Esophagus squamous epithelium (tissue), 5 donors: Measurements from ENCODE around the gene SLC28A2. TPM values are rescaled to one million over a fixed set of nuclear protein-coding genes. Genes with fewer than 3 reads are reported as not detected.
A peak's percentile ranks its signal among the peaks of the same experiment; 100 is the strongest.

Experiments used
- DNase-seq: peaks from one replicate; lab custom pipeline; 2025; lab: John Stamatoyannopoulos, UW
- H3K27ac ChIP-seq, 4 donors: fragments of 200-600 bp; sonication (generic); one replicate each; pipeline ENCODE4 v1.5.1; 2016 to 2019; ENCODE audit warnings: mild to moderate bottlenecking in 1 of 4
- H3K27me3 ChIP-seq, 4 donors: fragments of 200-600 bp; sonication (generic); 1 replicate in 3 of 4; 2 replicates in 1 of 4; pipeline versions ENCODE4 v1.5.1 to v1.6.0; 2017 to 2021; ENCODE audit warnings: antibody characterized with exemption in 1 of 4
- H3K36me3 ChIP-seq, 3 donors: fragments of 200-600 bp; sonication (generic); one replicate each; pipeline ENCODE4 v1.5.1; 2016 to 2019
- H3K4me1 ChIP-seq, 3 donors: fragments of 200-600 bp; sonication (generic); one replicate each; pipeline ENCODE4 v1.5.1; 2017 to 2019
- H3K4me3 ChIP-seq, 4 donors: fragments of 200-600 bp; sonication (generic); 1 replicate in 3 of 4; 2 replicates in 1 of 4; pipeline ENCODE4 v1.5.1; 2016 to 2019; ENCODE audit warnings: mild to moderate bottlenecking in 2 of 4, moderate library complexity in 1 of 4
- H3K9me3 ChIP-seq, 3 donors: fragments of 200-600 bp; sonication (generic); one replicate each; pipeline ENCODE4 v1.5.1; 2016 to 2019
- POLR2A ChIP-seq, 4 donors: fragments of 450-650 bp; IDR thresholded peaks; one replicate each; pipeline ENCODE4 v1.6.1; 2017; ENCODE audit warnings: antibody characterized with exemption in 4 of 4, mild to moderate bottlenecking in 4 of 4, moderate library complexity in 3 of 4
- whole genome bisulfite sequencing, 2 donors: methylation state at CpG; one replicate each; pipeline ENCODE4 v1.1.5; 2018; 5-methylcytosine and 5-hydroxymethylcytosine counted together
- intact Hi-C: fragments of 100-400 bp; cut with DNase I; formaldehyde crosslinking; loops from one replicate; pipeline ENCODE4 v1.15.0; 2022
- total RNA-seq, 4 donors: library from RNA; depleted of rRNA; stranded (reverse); fragments of >200 nt; gene quantifications; one replicate each; pipeline ENCODE4 v1.1.0, GENCODE V29; 2016
- TF ChIP-seq, protein P1 (sequence below), 6 experiments: fragments of 450-650 bp in 4 of 6; fragments of 200-600 bp in 2 of 6; sonication (generic) in 2 of 6; IDR thresholded peaks; one replicate each; pipeline ENCODE4 v1.5.1; 2016 to 2019; ENCODE audit warnings: antibody characterized with exemption in 6 of 6, mild to moderate bottlenecking in 4 of 6, moderate library complexity in 4 of 6
- donor health status: DM: yes; HTN: yes; CAD: no.

The SLC28A2 gene
- total RNA-seq, 4 donors from 2014 or later: not detected

DNA sequence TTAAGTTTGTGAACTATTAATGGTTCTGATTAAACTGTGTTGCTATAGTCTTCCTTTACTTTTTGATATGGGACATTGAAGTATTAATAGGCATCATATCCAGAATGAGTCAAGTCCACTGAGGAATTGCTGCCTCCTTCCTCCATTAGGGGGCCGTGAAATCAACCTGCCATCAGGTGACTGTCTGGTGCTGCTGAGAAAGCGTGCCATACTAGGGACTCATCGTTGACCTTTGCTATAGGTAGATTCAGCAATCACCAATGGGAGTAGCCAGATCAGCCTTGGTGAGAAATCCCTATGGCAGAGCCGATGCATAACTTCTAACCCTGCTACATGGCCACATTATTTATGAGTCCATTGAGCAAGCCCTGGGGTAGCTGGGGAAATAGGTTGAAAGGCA, 30.1 kb upstream of the SLC28A2 start:
- DNase-seq: no peak
- Histone ChIP-seq H3K27ac (no peak overlapping the region), H3K9me3 (no peaks in the 10 kb centered on the region), H3K27me3 (peaks cover 0 to 50% (median 0%) of the 10 kb centered on the region in 4 donors), H3K4me1 (no peaks in the 10 kb centered on the region), H3K36me3 (no peaks in the 10 kb centered on the region), H3K4me3 (no peak overlapping the region)
- WGBS, 2 donors: 75% methylated on average over 4 of the region's 4 CpGs
- no peak for TF ChIP-seq POLR2A (IDR thresholded peaks at IDR 0.05)
- TF ChIP-seq, protein P1, sequence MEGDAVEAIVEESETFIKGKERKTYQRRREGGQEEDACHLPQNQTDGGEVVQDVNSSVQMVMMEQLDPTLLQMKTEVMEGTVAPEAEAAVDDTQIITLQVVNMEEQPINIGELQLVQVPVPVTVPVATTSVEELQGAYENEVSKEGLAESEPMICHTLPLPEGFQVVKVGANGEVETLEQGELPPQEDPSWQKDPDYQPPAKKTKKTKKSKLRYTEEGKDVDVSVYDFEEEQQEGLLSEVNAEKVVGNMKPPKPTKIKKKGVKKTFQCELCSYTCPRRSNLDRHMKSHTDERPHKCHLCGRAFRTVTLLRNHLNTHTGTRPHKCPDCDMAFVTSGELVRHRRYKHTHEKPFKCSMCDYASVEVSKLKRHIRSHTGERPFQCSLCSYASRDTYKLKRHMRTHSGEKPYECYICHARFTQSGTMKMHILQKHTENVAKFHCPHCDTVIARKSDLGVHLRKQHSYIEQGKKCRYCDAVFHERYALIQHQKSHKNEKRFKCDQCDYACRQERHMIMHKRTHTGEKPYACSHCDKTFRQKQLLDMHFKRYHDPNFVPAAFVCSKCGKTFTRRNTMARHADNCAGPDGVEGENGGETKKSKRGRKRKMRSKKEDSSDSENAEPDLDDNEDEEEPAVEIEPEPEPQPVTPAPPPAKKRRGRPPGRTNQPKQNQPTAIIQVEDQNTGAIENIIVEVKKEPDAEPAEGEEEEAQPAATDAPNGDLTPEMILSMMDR (IDR thresholded peaks at IDR 0.05): no peak
- intact Hi-C loops: no loop called here

DNA sequence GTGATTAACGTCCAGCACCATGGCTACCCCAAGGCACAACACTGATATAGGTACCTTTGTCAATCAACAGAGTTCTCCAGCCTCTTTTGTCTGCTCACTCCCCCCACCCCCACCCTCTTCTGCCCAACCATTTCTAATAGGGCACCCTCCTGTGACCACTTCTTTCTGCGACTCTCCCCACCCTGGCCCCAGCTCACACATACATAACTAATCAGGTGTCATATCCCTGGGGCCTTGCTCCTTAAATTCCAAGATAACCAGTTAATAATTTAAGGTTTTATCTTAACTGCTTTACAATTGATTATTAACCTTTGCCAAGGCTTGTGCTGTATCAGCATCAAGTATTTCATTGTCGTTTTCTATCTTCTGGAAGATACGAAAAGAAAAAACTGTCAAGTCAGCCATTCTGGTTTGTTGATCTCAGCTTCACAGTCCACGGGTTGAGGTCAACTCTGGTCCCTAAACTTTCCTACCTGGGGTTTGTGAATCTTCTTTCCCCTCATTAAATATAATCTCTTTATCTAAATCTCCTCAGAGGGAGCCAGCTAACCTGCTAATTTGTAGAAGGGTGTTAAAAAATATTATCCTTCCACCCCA, 27.3 kb upstream of the SLC28A2 start:
- no peak for DNase-seq
- Histone ChIP-seq H3K36me3 (no peaks in the 10 kb centered on the region), H3K4me3 (no peak overlapping the region), H3K27me3 (peaks cover 0 to 38% (median 0%) of the 10 kb centered on the region in 4 donors), H3K4me1 (no peaks in the 10 kb centered on the region), H3K9me3 (no peaks in the 10 kb centered on the region), H3K27ac (no peak overlapping the region)
- TF ChIP-seq, protein P1 (IDR thresholded peaks at IDR 0.05): no peak
- no peak for TF ChIP-seq POLR2A (IDR thresholded peaks at IDR 0.05)
- intact Hi-C loops: no loop called here
- WGBS, 2 donors: 47 to 57% methylated on average over 5 of the region's 5 CpGs

GRCh38 chr15:45225506-45226273, 26.3 kb upstream of the SLC28A2 start:
- Histone ChIP-seq H3K9me3 (no peaks in the 10 kb centered on the region), H3K27me3 (peaks cover 0 to 31% (median 0%) of the 10 kb centered on the region in 4 donors), H3K4me1 (no peaks in the 10 kb centered on the region), H3K36me3 (no peaks in the 10 kb centered on the region), H3K4me3 (no peak overlapping the region), H3K27ac (no peak overlapping the region)
- TF ChIP-seq POLR2A (IDR thresholded peaks at IDR 0.05): no peak
- TF ChIP-seq, protein P1 (IDR thresholded peaks at IDR 0.05): no peak
- intact Hi-C loops: no loop called here
- whole genome bisulfite sequencing, 2 donors: 71 to 76% methylated on average over 8 of the region's 11 CpGs
- DNase-seq: no peak

DNA sequence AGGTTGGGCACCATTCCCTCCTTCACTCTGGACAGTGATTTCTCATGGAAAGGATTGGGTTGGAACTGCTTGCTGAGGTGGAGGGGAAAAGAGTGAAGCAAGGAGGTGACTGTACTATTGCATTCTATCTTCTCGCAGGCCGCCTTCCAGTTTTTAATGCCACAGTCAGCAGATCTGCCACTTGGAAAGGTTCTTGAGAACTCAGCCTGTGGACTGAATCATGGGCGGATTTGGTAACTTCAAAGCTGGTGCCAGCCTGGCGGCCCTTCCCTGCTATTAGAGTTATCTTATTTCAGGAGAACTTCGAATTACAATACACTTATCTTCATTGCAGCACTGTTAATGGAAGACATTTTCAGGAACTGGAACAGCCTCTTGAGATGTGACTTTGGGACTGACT, 23.1 kb upstream of the SLC28A2 start:
- H3K27me3 ChIP-seq: peaks cover 0 to 7% (median 0%) of the 10 kb centered on the region in 4 donors
- H3K9me3 ChIP-seq: no peaks in the 10 kb centered on the region
- no peaks in the 10 kb centered on the region for H3K36me3 ChIP-seq
- no peak for TF ChIP-seq POLR2A (IDR thresholded peaks at IDR 0.05)
- TF ChIP-seq, protein P1 (IDR thresholded peaks at IDR 0.05): no peak
- 53 to 67% methylated on average over 5 of the region's 5 CpGs for WGBS, 2 donors
- DNase-seq: no peak
- peak overlapping the region in 2 of 4 donors; percentile 18 to 71 for H3K27ac ChIP-seq
- intact Hi-C loops: no loop called here
- no peak overlapping the region for H3K4me3 ChIP-seq
- H3K4me1 ChIP-seq: no peaks in the 10 kb centered on the region
